Stomach (tissue), 4 donors: ENCODE measurements around the gene XXYLT1.

Source experiments
- POLR2A ChIP-seq, 4 donors: fragments of 450-650 bp; IDR thresholded peaks; one replicate each; pipeline ENCODE4 v1.6.1; 2016; ENCODE audit warnings: antibody characterized with exemption in 4 of 4, control low read depth in 2 of 4, mild to moderate bottlenecking in 1 of 4, moderate library complexity in 1 of 4
- POLR2AphosphoS5 ChIP-seq, 3 donors: sonication (generic); formaldehyde crosslinking; IDR thresholded peaks; one replicate each; pipeline ENCODE4 v1.6.1; 2016; ENCODE audit warnings: antibody characterized with exemption in 3 of 3
- TF ChIP-seq, protein P1 (sequence below), 7 experiments: fragments of 450-650 bp in 4 of 7; fragments of 200-600 bp in 3 of 7; sonication (generic) in 3 of 7; IDR thresholded peaks; one replicate each; pipeline ENCODE4 v1.5.1; 2016 to 2019; ENCODE audit warnings: antibody characterized with exemption in 7 of 7, control low read depth in 2 of 7, mild to moderate bottlenecking in 1 of 7

DNA sequence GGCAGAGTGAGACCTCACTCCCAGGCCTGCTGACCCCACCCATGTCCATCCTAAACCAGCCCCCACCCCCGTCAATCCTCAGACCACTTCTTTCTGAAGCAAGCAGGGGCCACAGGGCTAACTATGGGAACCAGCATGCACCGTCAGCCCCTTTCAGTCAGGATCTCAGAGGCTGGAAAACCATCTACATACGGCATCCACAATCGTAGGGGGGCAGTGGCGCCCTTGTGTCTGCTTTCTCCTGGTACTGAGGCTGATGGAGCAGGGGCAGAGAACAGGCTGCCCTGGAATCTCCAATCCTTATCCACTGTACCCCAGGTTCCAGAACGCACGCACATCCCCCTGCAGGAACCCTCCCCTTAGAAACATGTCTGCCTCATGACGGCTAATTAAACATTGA is 56.6 kb downstream of the XXYLT1 start:
- TF ChIP-seq, protein P1, sequence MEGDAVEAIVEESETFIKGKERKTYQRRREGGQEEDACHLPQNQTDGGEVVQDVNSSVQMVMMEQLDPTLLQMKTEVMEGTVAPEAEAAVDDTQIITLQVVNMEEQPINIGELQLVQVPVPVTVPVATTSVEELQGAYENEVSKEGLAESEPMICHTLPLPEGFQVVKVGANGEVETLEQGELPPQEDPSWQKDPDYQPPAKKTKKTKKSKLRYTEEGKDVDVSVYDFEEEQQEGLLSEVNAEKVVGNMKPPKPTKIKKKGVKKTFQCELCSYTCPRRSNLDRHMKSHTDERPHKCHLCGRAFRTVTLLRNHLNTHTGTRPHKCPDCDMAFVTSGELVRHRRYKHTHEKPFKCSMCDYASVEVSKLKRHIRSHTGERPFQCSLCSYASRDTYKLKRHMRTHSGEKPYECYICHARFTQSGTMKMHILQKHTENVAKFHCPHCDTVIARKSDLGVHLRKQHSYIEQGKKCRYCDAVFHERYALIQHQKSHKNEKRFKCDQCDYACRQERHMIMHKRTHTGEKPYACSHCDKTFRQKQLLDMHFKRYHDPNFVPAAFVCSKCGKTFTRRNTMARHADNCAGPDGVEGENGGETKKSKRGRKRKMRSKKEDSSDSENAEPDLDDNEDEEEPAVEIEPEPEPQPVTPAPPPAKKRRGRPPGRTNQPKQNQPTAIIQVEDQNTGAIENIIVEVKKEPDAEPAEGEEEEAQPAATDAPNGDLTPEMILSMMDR (IDR thresholded peaks at IDR 0.05) = no peak
- TF ChIP-seq POLR2A (IDR thresholded peaks at IDR 0.05) (no peak), POLR2AphosphoS5 (IDR thresholded peaks at IDR 0.05) (no peak)
